Measurements from ENCODE around the gene ARHGDIG. TPM values are rescaled to one million over a fixed set of nuclear protein-coding genes. Genes with fewer than 3 reads are reported as not detected.

Gene ARHGDIG
- polyA plus RNA-seq, 5 donors: 0.33 to 2.4 (median 0.69) TPM

DNA sequence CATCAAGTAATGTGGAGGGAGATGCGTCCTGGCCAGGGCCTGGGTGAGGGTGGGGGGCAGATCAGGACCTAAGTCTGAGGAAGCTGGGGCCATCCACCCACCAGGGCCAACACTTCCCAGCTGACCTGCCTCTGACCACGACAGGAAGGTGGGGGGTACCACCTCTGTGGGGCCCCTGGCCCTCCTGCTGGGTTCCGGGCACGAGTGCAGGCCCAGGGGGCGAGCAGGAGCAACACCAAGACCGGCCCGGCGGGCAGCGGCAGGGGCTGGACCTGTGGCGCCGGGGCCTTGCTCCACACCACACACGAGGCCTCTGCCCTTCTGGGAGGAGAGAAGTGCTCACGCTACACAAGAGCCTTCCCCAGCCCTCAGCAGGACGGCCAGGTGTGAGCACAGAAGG, 15.9 kb downstream of the ARHGDIG start:
- no peak for DNase-seq

DNA sequence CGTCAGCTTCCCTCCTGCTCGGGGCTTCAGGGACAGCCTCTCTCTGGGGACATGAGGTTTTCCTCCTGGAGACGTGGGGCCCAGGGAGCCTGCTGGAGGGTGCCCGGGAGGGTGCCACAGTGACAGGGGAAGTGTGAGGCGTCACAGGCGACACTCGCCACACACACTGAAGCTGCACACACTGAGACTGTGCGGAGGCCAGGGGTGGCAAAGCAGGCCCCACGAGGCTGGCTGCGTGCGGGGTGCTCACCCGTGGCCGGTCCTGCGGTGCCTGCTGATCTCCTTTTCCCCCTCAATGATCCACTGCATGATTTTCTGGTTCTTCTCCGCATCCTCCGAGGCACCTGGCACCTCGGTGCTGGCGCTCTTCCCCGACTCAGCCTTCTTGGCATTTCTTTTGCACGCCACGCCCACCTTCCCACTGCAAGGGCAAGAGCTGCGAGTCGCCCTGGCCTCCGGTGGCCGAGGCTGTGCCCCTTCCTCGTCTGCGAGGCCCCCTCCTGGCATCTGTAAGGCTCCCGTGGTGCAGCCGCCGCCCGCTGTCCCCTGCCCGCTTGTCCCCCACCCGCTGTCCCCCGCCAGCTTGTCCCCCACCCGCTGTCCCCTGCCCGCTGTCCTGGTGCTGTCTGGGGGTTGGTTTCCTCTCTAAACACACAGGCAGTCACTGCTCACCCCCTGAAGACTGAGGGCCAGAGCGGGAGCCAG, 16.6 kb downstream of the ARHGDIG start:
- no peak for DNase-seq

GRCh38 chr16:297832-298231, 17.4 kb downstream of the ARHGDIG start:
- no peak for DNase-seq

DNA sequence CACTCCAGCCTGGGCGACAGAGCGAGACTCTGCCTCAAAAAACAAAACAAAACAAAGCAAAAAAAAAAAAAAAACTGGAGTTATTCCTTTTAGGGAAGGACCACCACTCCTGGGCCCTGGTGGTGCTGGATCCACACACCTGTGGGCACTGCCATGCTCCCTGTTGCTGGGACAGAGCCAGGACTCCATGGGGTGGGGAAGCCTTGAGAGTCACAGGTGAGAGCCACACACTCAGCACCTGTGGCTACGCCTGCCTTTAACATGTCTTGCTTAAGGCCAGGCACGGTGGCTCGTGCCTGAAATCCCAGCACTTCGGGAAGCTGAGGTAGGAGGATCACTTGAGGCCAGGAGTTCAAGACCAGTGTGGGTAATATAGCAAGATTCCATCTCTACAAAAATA, 20.8 kb downstream of the ARHGDIG start:
- DNase-seq: no peak

DNA sequence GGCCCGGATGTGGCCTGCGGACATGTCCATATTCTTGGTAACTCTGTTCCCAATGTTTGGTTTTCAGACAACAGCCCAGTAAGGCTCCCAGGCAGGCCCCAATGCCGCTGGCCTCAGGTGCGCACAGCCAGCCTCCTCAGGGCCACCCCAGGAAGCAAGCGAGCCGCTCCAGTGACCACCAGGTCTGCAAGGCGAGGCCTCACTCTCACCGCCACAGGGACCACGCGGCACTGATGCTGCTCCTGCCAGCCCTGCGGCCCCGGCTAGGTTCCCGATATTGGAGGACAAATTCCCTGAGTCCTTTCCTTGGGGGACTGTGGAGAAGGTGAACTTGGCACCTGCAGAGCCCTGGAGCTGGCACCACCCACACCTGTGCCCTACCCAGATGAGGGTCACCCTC, 21.6 kb downstream of the ARHGDIG start:
- no peak for DNase-seq

- no peak for DNase-seq
Measured at GRCh38 chr16:303760-304505, 23.5 kb downstream of the ARHGDIG start.

- no peak for DNase-seq
Measured at GRCh38 chr16:305916-306626, 25.7 kb downstream of the ARHGDIG start.

GRCh38 chr16:306911-307370, 26.6 kb downstream of the ARHGDIG start:
- DNase-seq: no peak

DNA sequence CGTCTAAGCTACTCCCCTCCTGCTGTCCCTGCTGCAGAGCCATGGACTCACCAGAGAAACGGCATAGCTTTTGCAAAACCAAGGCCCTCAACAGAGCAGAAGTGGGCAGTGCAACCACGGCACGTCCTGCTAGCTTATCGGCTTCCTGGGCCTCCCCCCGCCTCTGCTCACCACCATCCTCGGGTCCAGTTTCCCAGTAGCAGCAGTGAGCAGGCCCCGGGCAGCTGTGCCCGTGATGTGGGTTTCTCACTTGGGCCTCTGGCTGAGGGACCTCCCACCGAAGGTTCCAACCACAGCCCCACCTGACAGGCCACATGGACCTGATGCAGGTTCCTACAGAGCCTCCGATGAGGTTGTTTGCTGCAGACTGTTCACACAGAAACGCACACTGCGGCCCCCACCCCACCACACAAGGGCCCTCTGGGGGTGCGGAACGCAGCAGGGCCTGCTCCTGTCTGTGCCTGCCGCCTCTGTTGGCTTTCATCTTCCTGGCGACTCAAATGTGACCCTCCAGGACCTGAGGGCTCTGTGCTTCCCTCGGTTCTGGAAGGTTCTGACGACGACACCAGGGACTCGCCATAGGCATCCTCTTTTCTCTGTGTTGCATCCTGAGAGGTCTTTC, 27.4 kb downstream of the ARHGDIG start:
- no peak for DNase-seq

GRCh38 chr16:309476-309875, 29.1 kb downstream of the ARHGDIG start:
- DNase-seq: no peak

- no peak for DNase-seq
Measured at GRCh38 chr16:311725-312124, 31.3 kb downstream of the ARHGDIG start.

DNA sequence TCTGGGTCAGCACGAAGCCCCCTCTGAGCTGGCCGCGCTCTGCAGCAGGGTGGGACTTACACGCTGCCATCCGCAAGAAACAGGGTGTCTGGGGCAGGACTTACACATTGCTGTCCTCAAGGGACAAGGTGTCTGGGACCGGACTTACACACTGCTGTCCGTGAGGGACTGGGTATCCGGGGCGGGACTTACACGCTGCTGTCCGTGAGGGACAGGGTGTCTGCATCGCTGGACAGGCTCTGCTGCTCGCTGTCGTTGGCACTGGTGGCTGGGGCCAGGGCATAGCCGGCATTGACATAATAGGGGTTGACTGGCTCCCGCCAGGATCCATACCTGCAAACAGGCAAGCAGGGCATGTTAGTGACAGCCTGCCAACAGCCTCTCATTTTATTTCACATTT, 34.0 kb downstream of the ARHGDIG start:
- no peak for DNase-seq

DNA sequence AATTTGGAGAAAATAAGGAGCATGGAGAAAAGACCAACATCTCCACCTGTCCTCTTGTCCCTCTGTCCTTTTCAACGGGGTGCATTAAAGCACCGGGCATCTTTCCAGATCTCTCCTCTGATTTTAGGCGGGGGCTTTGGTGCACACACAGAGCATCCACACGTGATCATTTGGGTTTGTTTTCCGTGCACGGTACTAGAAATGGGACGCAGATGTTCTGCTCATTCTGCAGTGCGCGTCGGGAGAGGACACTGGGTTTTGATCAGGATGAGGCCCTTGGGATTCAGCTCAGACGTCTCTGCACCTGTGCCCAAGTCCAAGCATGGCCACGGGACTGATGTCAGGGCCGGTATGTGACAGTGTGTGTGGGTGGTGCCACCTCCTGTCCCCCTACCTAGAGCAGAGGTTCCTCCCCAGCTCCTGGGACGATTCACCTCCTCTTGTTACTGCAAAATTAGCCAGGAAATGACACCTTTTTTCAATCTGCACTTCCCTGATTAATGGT, 34.5 kb downstream of the ARHGDIG start:
- no peak for DNase-seq

DNA sequence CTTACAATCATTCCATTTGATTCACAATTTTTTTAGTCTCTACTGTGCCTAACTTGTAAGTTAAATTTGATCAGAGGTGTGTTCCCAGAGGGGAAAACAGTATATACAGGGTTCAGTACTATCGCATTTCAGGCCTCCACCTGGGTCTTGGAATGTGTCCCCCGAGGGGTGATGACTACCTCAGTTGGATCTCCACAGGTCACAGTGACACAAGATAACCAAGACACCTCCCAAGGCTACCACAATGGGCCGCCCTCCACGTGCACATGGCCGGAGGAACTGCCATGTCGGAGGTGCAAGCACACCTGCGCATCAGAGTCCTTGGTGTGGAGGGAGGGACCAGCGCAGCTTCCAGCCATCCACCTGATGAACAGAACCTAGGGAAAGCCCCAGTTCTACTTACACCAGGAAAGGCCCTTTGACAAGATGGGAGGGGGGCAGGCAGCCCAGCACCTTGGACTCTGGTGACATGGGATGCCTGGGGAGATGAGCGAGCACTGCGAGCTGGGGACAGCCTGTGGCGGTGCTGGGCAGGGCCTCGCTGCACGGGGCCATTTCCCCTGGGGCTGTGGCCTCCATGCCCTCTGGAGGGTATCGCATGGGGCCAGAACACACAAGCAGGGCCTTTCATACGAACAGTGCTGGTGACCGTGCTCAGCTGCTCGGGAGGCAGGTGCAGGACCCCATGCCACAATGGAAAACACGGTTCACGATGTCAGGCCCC, 36.5 kb downstream of the ARHGDIG start:
- DNase-seq: no peak

- no peak for DNase-seq
Measured at GRCh38 chr16:317583-317982, 37.2 kb downstream of the ARHGDIG start.

GRCh38 chr16:318628-319027, 38.2 kb downstream of the ARHGDIG start:
- DNase-seq: no peak

GRCh38 chr16:320206-320605, 39.8 kb downstream of the ARHGDIG start:
- DNase-seq: no peak

- no peak for DNase-seq
Measured at GRCh38 chr16:321532-321931, 41.1 kb downstream of the ARHGDIG start.

DNA sequence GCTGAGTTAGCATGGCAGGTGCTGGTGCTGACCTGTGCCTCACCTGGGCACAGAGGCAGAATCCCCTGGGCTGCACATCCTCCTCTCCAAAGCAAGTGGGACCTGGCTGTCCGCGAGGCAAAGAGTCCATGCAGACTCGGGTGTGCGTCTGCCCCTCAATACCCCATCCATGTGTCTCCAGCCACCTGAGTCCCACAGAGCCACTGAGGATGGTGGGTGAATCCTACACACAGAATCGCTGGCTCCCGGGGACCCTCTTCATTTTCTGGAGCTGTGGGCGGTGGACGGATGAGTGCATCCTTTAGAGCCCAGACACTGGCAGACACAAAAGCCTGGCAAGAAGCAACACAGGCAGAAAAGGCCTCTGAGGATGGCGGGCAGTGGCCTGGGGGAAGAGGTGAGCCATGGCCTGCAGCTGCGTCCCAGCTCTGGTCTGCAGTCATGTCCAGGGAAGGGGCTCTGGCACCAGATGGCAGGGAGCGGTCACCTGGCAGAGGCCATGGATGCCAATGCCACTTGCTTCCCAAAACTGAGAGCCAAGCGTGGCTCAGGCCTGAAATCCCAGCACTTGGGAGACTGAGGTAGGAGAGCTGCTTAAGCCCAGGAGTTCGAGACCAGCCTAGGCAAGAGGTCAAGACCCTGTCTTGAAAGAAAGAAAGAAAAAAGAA, 42.2 kb downstream of the ARHGDIG start:
- DNase-seq: no peak

GRCh38 chr16:324201-324450, 43.7 kb downstream of the ARHGDIG start:
- no peak for DNase-seq

Data from right lung (tissue), 5 donors.